H1 (cell line): ENCODE measurements around the gene ABL2. TPM values are rescaled to one million over a fixed set of nuclear protein-coding genes. Genes with fewer than 3 reads are reported as not detected.

Experiments
- CTCF ChIA-PET: fragments of 300-600 bp; sonication (Branson Sonifier 250); formaldehyde crosslinking; loops from one replicate; lab custom pipeline; 2021; ENCODE audit not compliant: partially characterized antibody; lab: Charles Lee
- POLR2A ChIA-PET: fragments of 300-600 bp; sonication (Branson Sonifier 250); formaldehyde crosslinking; loops from one replicate; lab custom pipeline; 2021; ENCODE audit warnings: inconsistent platforms; ENCODE audit not compliant: partially characterized antibody; lab: Charles Lee
- DNase-seq, 2 experiments: peaks; one replicate each; pipeline versions ENCODE4 v3.0.0 to v3.0.0-alpha.2; 2010 to 2022; ENCODE audit warnings: low spot score in 2 of 2, low read depth in 1 of 2, mixed read lengths in 1 of 2
- FAIRE-seq: peaks from 2 replicates; lab custom pipeline; 2011; peaks lifted over from hg19 to GRCh38; lab: Jason Lieb, UNC
- H2AFZ ChIP-seq: 2 replicates; pipeline ENCODE4 v1.8.1; 2012; ENCODE audit warnings: low read length, inconsistent platforms
- H2AK5ac ChIP-seq: 2 replicates; pipeline ENCODE4 v1.6.1; 2013; ENCODE audit warnings: low read depth, low read length
- H2BK120ac ChIP-seq: replicated peaks from 2 replicates; pipeline ENCODE3; 2013; ENCODE audit warnings: low read depth, low read length, inconsistent platforms
- H2BK12ac ChIP-seq: 2 replicates; pipeline ENCODE4 v1.6.1; 2013; ENCODE audit warnings: low read depth, low read length
- H2BK15ac ChIP-seq: 2 replicates; pipeline ENCODE4 v1.6.1; 2013; ENCODE audit warnings: low read length
- H2BK20ac ChIP-seq: 2 replicates; pipeline ENCODE4 v1.6.1; 2013; ENCODE audit warnings: low read length
- H2BK5ac ChIP-seq: 2 replicates; pipeline ENCODE4 v1.6.1; 2013; ENCODE audit warnings: low read depth, low read length
- H3K14ac ChIP-seq: 2 replicates; pipeline ENCODE4 v1.6.1; 2013; ENCODE audit warnings: inconsistent platforms; ENCODE audit not compliant: insufficient read length
- H3K18ac ChIP-seq: 2 replicates; pipeline ENCODE4 v1.6.1; 2013; ENCODE audit warnings: low read length; ENCODE audit errors: extremely low read depth
- H3K23ac ChIP-seq: 2 replicates; pipeline ENCODE4 v1.6.1; 2013; ENCODE audit warnings: inconsistent platforms; ENCODE audit not compliant: insufficient read length
- H3K23me2 ChIP-seq: 2 replicates; pipeline ENCODE4 v1.6.1; 2013; ENCODE audit warnings: low read depth, low read length
- H3K27ac ChIP-seq: 2 replicates; pipeline ENCODE4 v1.6.1; 2011; ENCODE audit warnings: low read depth, low read length, inconsistent platforms
- H3K27me3 ChIP-seq, 4 experiments: replicated peaks in 1 of 4; 1 replicate in 1 of 4; 2 replicates in 3 of 4; pipeline versions ENCODE4 v1.6.1 to v1.8.1; 2011 to 2013; ENCODE audit warnings: low read length in 3 of 4, mild to moderate bottlenecking in 3 of 4, inconsistent platforms in 2 of 4, mixed read lengths in 2 of 4, moderate library complexity in 1 of 4; ENCODE audit not compliant: control insufficient read depth in 3 of 4, insufficient read depth in 3 of 4; ENCODE audit errors: extremely low read depth in 1 of 4
- H3K36me3 ChIP-seq, 4 experiments: 2 replicates each; pipeline versions ENCODE4 v1.6.1 to v1.8.1; 2011 to 2013; ENCODE audit warnings: mild to moderate bottlenecking in 4 of 4, low read length in 3 of 4, moderate library complexity in 2 of 4, control low read depth in 1 of 4, inconsistent platforms in 1 of 4; ENCODE audit not compliant: insufficient read depth in 4 of 4, control insufficient read depth in 2 of 4
- H3K4ac ChIP-seq: replicated peaks from 2 replicates; pipeline ENCODE3; 2013; ENCODE audit warnings: low read length, low read depth, mixed read lengths, inconsistent platforms; ENCODE audit not compliant: insufficient read length
- H3K4me1 ChIP-seq, 4 experiments: replicated peaks in 1 of 4; 1 replicate in 1 of 4; 2 replicates in 3 of 4; pipeline versions ENCODE4 v1.6.1 to v1.8.1; 2011 to 2013; ENCODE audit warnings: low read length in 3 of 4, inconsistent platforms in 2 of 4, mixed read lengths in 1 of 4; ENCODE audit not compliant: insufficient read depth in 4 of 4, control insufficient read depth in 3 of 4
- H3K4me2 ChIP-seq, 2 experiments: 2 replicates each; pipeline versions ENCODE4 v1.6.1 to v1.8.1; 2011 to 2013; ENCODE audit warnings: low read depth in 2 of 2, low read length in 2 of 2, control low read depth in 1 of 2, inconsistent platforms in 1 of 2, mild to moderate bottlenecking in 1 of 2; ENCODE audit not compliant: insufficient read depth in 1 of 2
- H3K4me3 ChIP-seq, 4 experiments: fragments of 200-600, 300-600 bp in 1 of 4; sonication (generic), shearing (Covaris generic), sonication (Bioruptor Twin) in 1 of 4; 2 replicates each; pipeline versions ENCODE4 v1.5.1 to v1.8.1; 2011 to 2016; ENCODE audit warnings: low read length in 4 of 4, low read depth in 3 of 4, control low read depth in 2 of 4, inconsistent platforms in 2 of 4, mild to moderate bottlenecking in 2 of 4, mixed read lengths in 1 of 4, moderate library complexity in 1 of 4; ENCODE audit not compliant: insufficient read depth in 2 of 4; ENCODE audit errors: extremely low read depth in 1 of 4
- H3K56ac ChIP-seq: replicated peaks from 2 replicates; pipeline ENCODE3; 2013; ENCODE audit warnings: low read depth, mild to moderate bottlenecking, mixed read lengths, low read length, inconsistent platforms; ENCODE audit not compliant: insufficient read length
- H3K79me1 ChIP-seq: 2 replicates; pipeline ENCODE4 v1.6.1; 2013; ENCODE audit warnings: low read depth, low read length, control low read depth
- H3K79me2 ChIP-seq, 2 experiments: 2 replicates each; pipeline versions ENCODE4 v1.6.1 to v1.8.1; 2012 to 2013; ENCODE audit warnings: low read length in 2 of 2, mild to moderate bottlenecking in 2 of 2, inconsistent platforms in 1 of 2; ENCODE audit not compliant: insufficient read depth in 2 of 2, control insufficient read depth in 1 of 2
- H3K9ac ChIP-seq, 4 experiments: replicated peaks in 1 of 4; 1 replicate in 1 of 4; 2 replicates in 3 of 4; pipeline versions ENCODE4 v1.6.1 to v1.8.1; 2011 to 2013; ENCODE audit warnings: low read depth in 3 of 4, low read length in 3 of 4, control low read depth in 2 of 4, mild to moderate bottlenecking in 2 of 4, moderate library complexity in 2 of 4, inconsistent platforms in 1 of 4; ENCODE audit errors: extremely low read depth in 1 of 4
- H3K9me3 ChIP-seq, 2 experiments: 2 replicates each; pipeline versions ENCODE4 v1.6.1 to v1.8.1; 2012 to 2013; ENCODE audit warnings: mild to moderate bottlenecking in 2 of 2, moderate library complexity in 2 of 2, control low read depth in 1 of 2, inconsistent platforms in 1 of 2, low read depth in 1 of 2, low read length in 1 of 2, mixed read lengths in 1 of 2; ENCODE audit not compliant: insufficient read depth in 2 of 2
- H4K20me1 ChIP-seq, 2 experiments: replicated peaks in 1 of 2; 2 replicates each; pipeline versions ENCODE3 to v1.8.1; 2011 to 2013; ENCODE audit warnings: inconsistent platforms in 2 of 2, low read length in 2 of 2, mild to moderate bottlenecking in 1 of 2; ENCODE audit not compliant: insufficient read depth in 2 of 2, control insufficient read depth in 1 of 2
- H4K5ac ChIP-seq: 2 replicates; pipeline ENCODE4 v1.6.1; 2013; ENCODE audit warnings: low read length, low read depth, mixed read lengths, inconsistent platforms; ENCODE audit not compliant: insufficient read length
- H4K8ac ChIP-seq: 2 replicates; pipeline ENCODE4 v1.8.0; 2013; ENCODE audit warnings: mild to moderate bottlenecking, moderate library complexity, low read length, inconsistent platforms; ENCODE audit not compliant: insufficient read depth; ENCODE audit errors: extremely low read depth
- H4K91ac ChIP-seq: replicated peaks from 2 replicates; pipeline ENCODE3; 2013; ENCODE audit warnings: low read length, mixed read lengths, inconsistent platforms; ENCODE audit not compliant: insufficient read length
- BACH1 ChIP-seq: IDR thresholded peaks from 2 replicates; pipeline ENCODE4 v1.6.1; 2012; ENCODE audit warnings: low read length, improper control_type of control experiment
- BCL11A ChIP-seq, 2 experiments: IDR thresholded peaks; one replicate each; pipeline ENCODE4 v1.6.1; 2011; ENCODE audit warnings: low read depth in 2 of 2, low read length in 2 of 2, mild to moderate bottlenecking in 2 of 2
- CHD2 ChIP-seq: IDR thresholded peaks from 2 replicates; pipeline ENCODE4 v1.6.1; 2012; ENCODE audit warnings: low read length, improper control_type of control experiment
- NANOG ChIP-seq: IDR thresholded peaks from 2 replicates; pipeline ENCODE4 v1.6.1; 2011; ENCODE audit warnings: low read length, low read depth, mild to moderate bottlenecking, inconsistent platforms; ENCODE audit not compliant: insufficient read depth, poor library complexity, severe bottlenecking
- POLR2A ChIP-seq, 2 experiments: IDR thresholded peaks; 1 replicate in 1 of 2; 2 replicates in 1 of 2; pipeline ENCODE4 v1.6.1; 2011; ENCODE audit warnings: low read depth in 2 of 2, low read length in 2 of 2, mild to moderate bottlenecking in 2 of 2; ENCODE audit errors: control extremely low read depth in 1 of 2
- RNF2 ChIP-seq: fragments of 200-900, 300-1000 bp; sonication (generic); IDR thresholded peaks from 2 replicates; pipeline ENCODE4 v1.7.1; 2016; ENCODE audit warnings: borderline replicate concordance, low read depth, mild to moderate bottlenecking, antibody characterized with exemption, low read length; ENCODE audit not compliant: poor library complexity, severe bottlenecking; ENCODE audit errors: missing control alignments
- SIX5 ChIP-seq: IDR thresholded peaks from 2 replicates; pipeline ENCODE4 v1.6.1; 2011; ENCODE audit warnings: mild to moderate bottlenecking, low read depth, low read length
- SP4 ChIP-seq: IDR thresholded peaks from 2 replicates; pipeline ENCODE4 v1.6.1; 2012; ENCODE audit warnings: low read length, inconsistent platforms
- TAF1 ChIP-seq: IDR thresholded peaks from 2 replicates; pipeline ENCODE4 v1.6.1; 2011; ENCODE audit warnings: mild to moderate bottlenecking, low read depth, low read length
- TBP ChIP-seq: IDR thresholded peaks from 2 replicates; pipeline ENCODE4 v1.6.1; 2011; ENCODE audit warnings: low read depth, low read length, improper control_type of control experiment
- TEAD4 ChIP-seq: IDR thresholded peaks from 2 replicates; pipeline ENCODE4 v1.6.1; 2012; ENCODE audit warnings: low read depth, low read length, inconsistent platforms, mixed read lengths
- WGBS, 2 experiments: shearing (Covaris generic) in 1 of 2; methylation state at CpG; one replicate each; pipeline versions ENCODE4 v1.1.6 to v1.1.7; 2013 to 2015; ENCODE audit warnings: low lambda C conversion rate in 2 of 2, mixed read lengths in 2 of 2, inconsistent platforms in 1 of 2, low coverage in 1 of 2, missing lambda C conversion rate in 1 of 2; ENCODE audit not compliant: insufficient replicate concordance in 2 of 2, insufficient coverage in 1 of 2, insufficient read length in 1 of 2; ENCODE audit errors: extremely low coverage in 1 of 2, missing lambda C conversion rate in 1 of 2; 5-methylcytosine and 5-hydroxymethylcytosine counted together
- polyA plus RNA-seq, 7 experiments: library from polyadenylated mRNA; depleted of rRNA in 3 of 7; stranded (reverse) in 5 of 7; unstranded in 2 of 7; fragments of >200 nt in 5 of 7; fragments of 200-250 nt in 2 of 7; gene quantifications; 1 replicate in 5 of 7; 2 replicates in 1 of 7; 4 replicates in 1 of 7; pipeline versions ENCODE4 v1.2.1 to v1.2.3, GENCODE V29; 2011 to 2013; ENCODE audit warnings: missing spikeins in 2 of 7, mixed read lengths in 2 of 7
- total RNA-seq: library from RNA; stranded (reverse); fragmentation: NEBNext Ultra II Directional; extraction: Animal tissue kit (Norgen Biotek cat#: 25700); gene quantifications from 2 replicates; pipeline ENCODE4 v1.2.1, GENCODE V29; 2021
- TF ChIP-seq, protein P1 (sequence below): IDR thresholded peaks from 2 replicates; pipeline ENCODE4 v1.6.1; 2011; ENCODE audit warnings: low read depth, mild to moderate bottlenecking, low read length; ENCODE audit not compliant: insufficient read depth

ABL2 gene
- total and polyA plus RNA-seq, 2 of the 8 experiments (the other 6 are each of a cell fraction or from before 2014, with no cell fraction given), result 4.5 to 19.1 TPM

GRCh38 chr1:179081687-179082332 lies 147.7 kb downstream of the ABL2 start, which contains the start of gene TOR3A:
TOR3A (plus strand) TSS chr1:179082070; CDS start chr1:179082129, 59 bp downstream.
- Histone ChIP-seq H4K91ac (no peak within 1 kb of the TSS), H2BK15ac (no peak within 1 kb of the TSS), H4K5ac (peak within 1 kb of the TSS; percentile 0), H3K9me3 (no peaks in the 10 kb centered on the region), H3K79me2 (no peaks in the 10 kb centered on the region), H2BK5ac (peak within 1 kb of the TSS; percentile 30; the same call in 1 of the 2 replicates), H3K4me3 (peak within 1 kb of the TSS; percentile 55 to 74 (median 70)), H2BK120ac (no peak within 1 kb of the TSS), H3K14ac (no peak within 1 kb of the TSS), H2BK20ac (no peak within 1 kb of the TSS), H2BK12ac (0 out of 2 replicates have a peak within 1 kb of the TSS, but pooled peaks have one; percentile 21), H4K8ac (peak within 1 kb of the TSS; percentile 81; the same call in 1 of the 2 replicates), H2AK5ac (no peak within 1 kb of the TSS), H3K27ac (0 out of 2 replicates have a peak within 1 kb of the TSS, but pooled peaks have one; percentile 35), H3K27me3 (no peaks in the 10 kb centered on the region), H3K4me1 (peaks cover 0 to 11% (median 4%) of the 10 kb centered on the region in 4 experiments; a peak in 6 of 7 replicates), H2AFZ (peak within 1 kb of the TSS; percentile 81), H3K23me2 (peaks cover 13% of the 10 kb centered on the region), H3K18ac (peak within 1 kb of the TSS; percentile 90), H3K79me1 (peaks cover 3% of the 10 kb centered on the region), H3K4me2 (peak within 1 kb of the TSS; percentile 98 to 99), H3K4ac (no peak within 1 kb of the TSS), H3K56ac (no peak within 1 kb of the TSS), H3K23ac (no peak within 1 kb of the TSS), H4K20me1 (no peaks in the 10 kb centered on the region), H3K36me3 (no peaks in the 10 kb centered on the region; a peak in 1 of 8 replicates), H3K9ac (peak within 1 kb of the TSS; percentile 61 to 72 (median 62))
- DNase-seq (peak; percentile 79 to 93), FAIRE-seq (no peak)
- 2% methylated on average over 43 of the region's 51 CpGs; no CpG with 5 or more reads in 1 of the 2 experiments for WGBS, 2 experiments
- ChIA-PET CTCF (interaction anchor here (1.3 to 4.2 kb wide), 7 partner anchors 12 to 539 kb away, joined by 3 to 15 read pairs (median 5); no protein-coding TSS in a partner anchor), POLR2A (interaction anchor here (0.7 to 2.2 kb wide), 8 partner anchors 8 to 1045 kb away, joined by 3 to 9 read pairs (median 4); no protein-coding TSS in a partner anchor)
- TF ChIP-seq RNF2 (no peak), TEAD4 (no peak), CHD2 (no peak), SP4 (no peak), BACH1 (no peak), NANOG (no peak), BCL11A (IDR thresholded peaks at IDR 0.05; ENCODE audit: low read depth in 2 of 2, low read length in 2 of 2) (no peak), TAF1 (peak; percentile 74; the same call in 1 of the 2 replicates), TBP (peak; percentile 70; the same call in 1 of the 2 replicates), SIX5 (no peak), POLR2A (IDR thresholded peaks at IDR 0.05; ENCODE audit: control extremely low read depth in 1 of 2, low read depth in 2 of 2, low read length in 2 of 2) (peak in 1 of 2 experiments; percentile 63; a peak in 2 of 3 replicates)
- TF ChIP-seq, protein P1, sequence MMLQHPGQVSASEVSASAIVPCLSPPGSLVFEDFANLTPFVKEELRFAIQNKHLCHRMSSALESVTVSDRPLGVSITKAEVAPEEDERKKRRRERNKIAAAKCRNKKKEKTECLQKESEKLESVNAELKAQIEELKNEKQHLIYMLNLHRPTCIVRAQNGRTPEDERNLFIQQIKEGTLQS, result peak; percentile 70; the same call in 1 of the 2 replicates
